Ureter (tissue), 1 donor: Measurements from ENCODE around the gene LNPEP. TPM values are rescaled to one million over a fixed set of nuclear protein-coding genes. Genes with fewer than 3 reads are reported as not detected.
"Not testable (repeated sequence)": the region's sequence is repeated elsewhere in the genome, so short reads cannot be mapped to it uniquely, and the experiment has no call there.

Experiments used
- DNase-seq: peaks from one replicate; pipeline ENCODE4 v3.0.0-alpha.2; 2020; ENCODE audit warnings: low spot score
- total RNA-seq: library from RNA; stranded (reverse); gene quantifications from one replicate; pipeline ENCODE4 v1.2.4, GENCODE V29; 2023
- donor health status: DM: yes; HTN: yes; CAD: no.

LNPEP gene
- total RNA-seq, 1 donor from 2014 or later, result 56.3 TPM

DNA sequence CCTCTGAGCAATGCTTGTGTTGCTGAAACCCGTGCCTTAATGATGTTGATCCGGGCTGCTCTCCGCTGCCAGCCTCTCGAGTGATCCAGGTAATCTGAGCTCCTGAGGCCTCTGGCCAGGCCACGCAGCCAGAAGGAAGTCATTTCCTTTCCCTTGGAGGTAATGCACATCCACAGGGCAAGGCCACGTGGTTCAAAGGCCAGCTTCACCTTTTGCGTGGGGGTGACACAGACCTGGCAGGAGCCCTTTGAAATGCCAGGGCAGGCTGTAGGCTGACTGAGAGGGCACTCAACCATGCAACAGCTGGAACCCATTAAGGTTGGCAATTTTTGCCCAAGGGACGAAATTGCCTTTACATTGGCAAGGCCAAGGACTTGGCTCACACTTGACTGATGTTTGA, 126.2 kb downstream of the LNPEP start:
- no peak for DNase-seq

DNA sequence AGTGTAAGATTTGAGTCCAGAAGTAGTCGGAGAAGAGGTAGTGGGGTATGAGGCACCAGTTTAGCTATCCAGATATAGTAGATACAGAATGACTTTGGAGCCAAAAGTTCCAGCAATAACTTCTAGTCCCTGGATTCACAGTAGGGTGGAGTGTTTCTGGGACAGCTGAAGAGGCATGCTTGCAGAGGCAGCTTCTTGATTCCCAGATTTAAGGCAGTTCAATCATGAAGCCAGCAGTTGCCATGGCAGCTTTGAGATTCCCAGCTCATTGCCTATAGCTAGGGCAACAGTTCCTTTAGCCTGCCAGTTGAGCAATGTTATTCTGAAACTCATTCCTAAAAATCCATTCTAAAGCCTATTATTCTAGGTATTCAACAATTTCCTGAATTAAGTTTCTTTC, 127.4 kb downstream of the LNPEP start:
- DNase-seq, result no peak

DNA sequence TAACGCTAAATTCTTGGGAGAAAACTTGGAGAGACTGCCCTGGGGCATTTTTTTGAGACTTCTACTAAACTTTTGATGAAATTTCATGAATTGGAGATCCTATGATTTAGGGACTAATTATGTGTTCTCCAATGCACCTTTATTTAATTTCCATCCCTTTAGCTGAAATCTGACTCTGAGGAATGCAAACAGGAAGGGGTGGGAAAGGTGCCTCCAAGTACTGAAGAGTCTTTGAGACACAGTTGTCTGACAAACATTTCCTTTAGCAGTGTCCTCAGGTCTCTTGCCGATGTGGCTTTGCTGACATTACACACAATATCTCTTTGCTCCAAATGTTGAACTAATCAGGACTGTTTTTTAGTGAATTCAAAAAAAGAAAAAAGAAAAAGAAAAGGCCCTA, 129.6 kb downstream of the LNPEP start:
- DNase-seq, result no peak

DNA sequence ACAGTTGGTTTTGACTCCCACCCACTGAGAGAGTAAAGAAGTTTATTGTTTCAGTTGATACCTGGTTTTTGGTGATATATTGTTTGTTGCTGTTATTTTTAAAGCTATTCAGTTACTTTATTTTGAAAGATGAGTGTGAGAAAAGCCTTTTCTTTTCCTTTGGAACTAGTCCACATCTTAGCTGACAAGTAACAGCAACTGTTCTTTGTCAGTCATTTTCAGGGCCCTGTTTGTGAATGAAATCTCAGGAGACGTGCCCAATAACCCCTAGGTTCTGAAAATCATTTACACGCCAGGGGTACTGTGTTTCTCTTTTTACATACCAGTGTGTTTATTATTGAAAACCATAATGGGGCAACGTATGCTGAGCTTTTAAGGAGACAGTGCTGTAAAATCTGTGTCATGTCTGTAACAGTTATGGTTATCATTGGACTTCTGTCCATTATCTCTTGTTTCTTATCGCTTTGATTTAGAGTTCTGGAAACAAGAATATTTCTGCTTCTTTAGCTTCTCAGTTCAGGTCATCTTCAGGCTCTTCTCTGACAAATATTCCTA, 131.5 kb downstream of the LNPEP start:
- DNase-seq, result no peak

DNA sequence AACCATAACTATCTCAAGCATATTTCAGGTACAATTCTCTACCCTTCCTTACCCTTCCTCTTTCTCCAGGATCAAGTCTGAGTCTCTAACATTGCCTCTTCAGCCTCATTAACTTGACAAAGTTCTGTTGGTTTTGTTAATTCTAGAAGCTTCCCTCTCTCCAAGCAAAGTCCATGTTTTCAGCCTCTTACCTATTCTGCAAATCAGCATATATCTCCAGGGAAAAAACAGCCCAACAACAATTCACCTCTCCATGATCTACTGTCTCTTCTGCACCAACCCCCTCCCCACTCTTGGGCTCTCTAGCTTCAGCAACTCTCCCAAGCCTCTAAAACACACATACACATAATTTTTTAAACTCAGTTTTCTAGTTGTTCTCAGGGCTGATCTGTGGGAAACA, 134.4 kb downstream of the LNPEP start:
- no peak for DNase-seq

DNA sequence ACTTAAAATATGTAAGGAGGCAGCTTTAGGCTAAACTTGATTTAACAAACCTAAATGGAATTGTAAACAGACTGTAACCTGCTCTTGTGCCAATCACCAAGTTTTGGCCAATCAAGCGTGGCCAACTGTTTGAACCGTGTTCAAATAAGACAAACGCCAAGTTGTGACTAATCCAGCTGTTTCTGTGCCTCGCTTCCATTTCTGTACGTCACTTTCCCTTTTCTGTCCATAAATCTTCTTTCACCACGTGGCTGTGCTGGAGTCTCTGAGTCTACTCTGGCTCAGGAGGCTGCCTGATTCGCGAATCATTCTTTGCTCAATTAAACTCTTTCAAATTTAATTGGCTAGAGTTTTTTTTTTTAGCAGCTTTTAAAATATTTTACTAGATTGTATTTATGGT, 135.2 kb downstream of the LNPEP start:
- DNase-seq, result peak; percentile 54

DNA sequence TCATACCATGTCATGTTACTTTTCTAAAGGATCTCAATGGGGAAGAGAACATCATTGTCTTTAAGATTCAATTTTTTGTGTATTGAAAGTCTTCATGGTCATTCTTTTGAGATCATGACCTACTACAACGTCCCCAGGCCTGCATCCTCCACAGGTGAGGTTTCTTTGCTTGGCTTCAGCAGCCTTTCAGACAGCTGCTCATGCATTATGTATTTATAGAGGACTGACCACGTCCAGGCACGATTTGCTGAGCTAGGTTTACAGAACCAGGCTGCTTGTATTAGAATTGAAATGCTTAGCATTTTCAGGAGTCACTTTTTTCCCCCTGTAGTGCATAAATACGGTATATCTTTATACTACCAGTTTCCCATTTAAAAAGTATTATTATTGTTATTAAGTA, 136.1 kb downstream of the LNPEP start:
- DNase-seq, result no peak

DNA sequence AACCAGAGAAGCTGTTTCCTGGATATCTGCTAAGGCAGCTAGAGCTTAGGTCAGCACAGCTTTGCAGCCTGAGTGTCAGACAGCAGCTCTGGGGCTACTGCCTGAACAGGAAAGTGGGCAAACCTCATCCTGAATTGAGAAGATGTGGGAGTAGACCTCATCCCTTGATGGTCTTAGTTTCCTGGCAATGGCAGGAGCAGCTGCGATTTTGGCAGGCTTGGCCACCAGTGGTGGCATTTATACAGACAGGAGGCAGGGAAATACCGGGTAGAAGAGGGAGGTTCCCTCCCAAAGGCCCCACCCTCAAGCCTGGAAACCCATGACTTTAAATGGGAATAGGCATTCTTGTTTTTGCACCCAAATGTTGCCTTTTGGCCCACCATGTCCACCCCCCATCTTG, 136.8 kb downstream of the LNPEP start:
- DNase-seq, result no peak

DNA sequence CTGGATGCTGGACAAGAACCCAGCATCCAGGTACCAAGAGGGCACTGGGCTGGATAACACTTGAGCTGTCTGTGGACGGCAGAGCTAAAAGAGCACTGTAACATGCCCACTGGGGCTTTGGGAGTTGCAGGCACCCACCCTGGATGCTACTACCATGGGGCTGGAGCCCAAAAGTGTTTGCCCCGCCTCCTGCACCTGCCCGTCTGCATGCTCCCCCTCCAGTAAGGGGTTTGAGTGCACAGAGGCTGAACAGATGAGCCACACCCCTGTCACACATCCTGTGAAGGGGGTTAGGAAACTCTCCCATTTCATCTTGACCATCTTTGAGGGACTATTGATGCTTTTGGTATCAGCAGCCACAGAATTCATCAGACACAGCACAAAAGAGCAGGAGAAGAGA, 137.5 kb downstream of the LNPEP start:
- no peak for DNase-seq

DNA sequence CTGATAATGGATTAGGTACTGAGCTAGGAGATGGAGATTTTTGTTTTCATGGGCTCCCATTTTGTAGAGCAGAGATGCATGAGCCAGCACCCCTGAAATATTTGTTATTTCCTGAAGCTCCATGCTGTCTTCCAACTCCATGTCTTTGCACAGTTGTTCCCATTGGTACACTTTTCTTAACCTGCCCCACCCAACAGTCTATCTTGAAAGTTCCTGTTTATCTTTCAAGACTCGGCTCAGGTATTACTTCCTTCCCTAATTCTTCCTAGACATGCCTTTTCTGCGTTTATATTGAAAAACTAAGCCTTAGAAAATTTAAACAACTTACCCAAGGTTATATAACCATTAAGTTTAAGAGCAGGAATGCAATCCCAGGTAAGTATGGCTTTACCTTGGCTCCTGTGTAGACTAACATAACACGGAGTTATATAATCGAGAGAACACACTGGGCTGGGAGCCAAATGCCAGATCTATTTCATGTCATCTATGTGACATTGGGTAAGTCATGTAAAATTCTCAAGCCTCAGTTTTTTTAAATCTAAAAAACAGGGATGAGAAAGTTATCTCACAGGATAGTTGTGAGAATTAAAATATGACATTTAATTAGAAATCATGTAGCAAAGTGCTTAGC, 139.1 kb downstream of the LNPEP start:
- DNase-seq, result no peak

DNA sequence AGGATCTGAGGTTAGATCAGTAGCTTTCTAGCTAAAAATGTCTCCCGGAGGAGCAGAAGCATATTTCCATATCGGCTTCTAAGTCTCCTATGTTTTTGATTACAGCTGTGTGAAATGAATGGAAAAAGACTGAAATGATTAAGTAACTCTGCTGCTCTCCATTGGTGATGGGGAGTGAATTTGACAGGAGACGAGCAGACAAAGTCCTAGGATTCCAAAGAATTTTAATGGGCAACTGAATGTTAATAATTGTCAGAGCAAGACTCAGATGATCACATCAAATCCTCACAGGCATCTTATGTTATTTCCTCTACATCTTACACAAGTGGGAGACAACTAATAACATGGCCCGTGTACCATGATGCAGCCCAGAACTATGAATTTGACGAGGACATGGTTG, 139.8 kb downstream of the LNPEP start:
- no peak for DNase-seq

DNA sequence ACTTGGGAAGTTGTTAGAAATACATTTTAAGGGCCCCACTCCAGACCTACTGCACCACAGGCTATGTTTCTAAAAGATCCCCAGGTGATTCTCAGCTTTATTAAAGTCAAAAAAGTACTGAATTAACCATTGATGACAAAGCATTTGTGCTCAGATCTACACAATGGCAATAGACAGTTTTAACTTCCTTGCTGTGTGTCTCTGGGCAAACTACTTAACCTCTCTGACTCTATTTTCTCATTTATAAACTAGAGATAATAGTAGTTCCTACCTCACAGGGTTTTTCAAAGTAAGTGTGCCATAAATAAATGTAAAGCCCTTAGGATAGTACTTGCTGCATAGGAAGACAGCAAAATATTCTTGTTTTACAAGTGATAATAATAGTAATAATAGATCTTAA, 140.2 kb downstream of the LNPEP start:
- DNase-seq, result no peak

DNA sequence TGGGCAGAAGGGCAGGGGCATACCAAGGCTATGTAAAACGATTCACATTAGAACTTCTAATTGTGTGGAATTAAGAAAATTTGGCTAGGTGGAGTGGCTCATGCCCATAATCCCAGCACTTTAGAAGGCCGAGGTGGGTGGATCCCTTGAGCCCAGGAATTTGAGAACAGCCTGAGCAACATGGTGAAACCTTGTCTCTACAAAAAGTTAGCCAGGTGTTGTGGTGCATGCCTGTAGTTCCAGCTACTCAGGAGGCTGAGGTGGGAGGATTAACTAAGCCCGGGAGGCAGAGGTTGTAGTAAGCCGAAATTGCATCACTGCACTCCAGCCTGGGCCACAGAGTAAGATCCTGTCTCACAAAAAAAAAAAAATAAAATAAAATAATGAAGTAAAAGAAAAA, 141.4 kb downstream of the LNPEP start:
- no peak for DNase-seq

DNA sequence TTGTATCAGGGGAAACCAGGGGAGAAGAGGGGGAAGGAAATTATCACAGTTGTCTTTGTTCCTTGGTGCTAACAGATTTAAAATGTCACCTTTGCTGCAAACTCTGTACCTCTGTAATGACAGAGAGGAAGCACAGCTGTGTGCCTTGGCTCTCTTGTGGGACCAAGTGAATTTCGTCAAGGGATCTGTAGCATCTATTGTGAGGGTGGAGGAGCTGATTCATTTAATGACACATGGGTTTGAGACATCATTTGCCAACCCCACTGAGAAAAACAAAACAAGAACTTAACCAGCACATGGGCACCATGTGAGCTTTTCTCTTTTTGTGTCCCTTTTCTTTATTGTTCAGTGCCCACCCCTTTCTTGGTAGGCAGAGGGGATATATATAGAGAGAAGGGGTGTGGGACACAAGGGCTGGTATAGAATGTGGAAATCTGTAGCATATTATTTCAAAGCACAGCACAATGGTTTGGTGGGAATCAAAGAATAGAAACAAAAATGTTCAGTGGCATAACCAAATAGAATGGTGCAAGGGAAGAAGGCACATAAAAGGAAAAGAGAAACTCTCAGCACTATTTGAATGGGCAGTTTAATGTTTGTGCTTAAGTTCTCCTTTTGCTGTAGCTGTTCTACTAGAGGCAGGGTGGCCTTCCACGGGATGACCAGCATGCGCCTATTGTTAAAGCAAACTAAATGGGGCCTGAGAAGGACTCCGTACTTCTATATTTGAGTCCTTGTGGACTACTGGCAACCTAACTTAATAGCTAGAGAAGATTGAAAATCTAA, 143.3 kb downstream of the LNPEP start:
- no peak for DNase-seq

DNA sequence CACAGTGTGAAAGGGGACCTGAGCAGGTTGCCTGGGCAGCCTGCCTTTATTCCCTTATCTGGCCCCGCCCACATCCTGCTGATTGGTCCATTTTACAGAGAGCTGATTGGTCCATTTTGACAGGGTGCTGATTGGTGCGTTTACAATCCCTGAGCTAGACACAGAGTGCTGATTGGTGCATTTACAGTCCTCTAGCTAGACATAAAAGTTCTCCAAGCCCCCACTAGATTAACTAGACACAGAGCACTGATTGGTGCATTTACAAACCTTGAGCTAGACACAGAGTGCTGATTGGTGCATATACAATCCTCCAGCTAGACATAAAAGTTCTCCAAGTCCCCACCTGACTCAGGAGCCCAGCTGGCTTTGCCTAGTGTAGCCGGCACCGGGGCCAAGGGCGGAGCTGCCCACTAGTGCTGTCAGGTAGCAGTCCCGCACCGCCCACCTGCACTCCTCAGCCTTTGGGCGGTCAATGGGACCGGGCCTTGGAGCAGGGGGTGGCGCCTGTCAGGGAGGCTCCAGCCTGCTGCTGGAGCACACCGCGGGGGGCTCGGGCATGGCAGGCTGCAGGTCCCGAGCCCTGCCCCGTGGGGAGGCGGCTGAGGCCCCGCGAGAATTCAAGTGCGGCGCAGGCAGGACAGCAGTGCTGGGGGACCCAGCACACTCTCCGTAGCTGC, 149.0 kb downstream of the LNPEP start:
- DNase-seq, result not testable (repeated sequence)

DNA sequence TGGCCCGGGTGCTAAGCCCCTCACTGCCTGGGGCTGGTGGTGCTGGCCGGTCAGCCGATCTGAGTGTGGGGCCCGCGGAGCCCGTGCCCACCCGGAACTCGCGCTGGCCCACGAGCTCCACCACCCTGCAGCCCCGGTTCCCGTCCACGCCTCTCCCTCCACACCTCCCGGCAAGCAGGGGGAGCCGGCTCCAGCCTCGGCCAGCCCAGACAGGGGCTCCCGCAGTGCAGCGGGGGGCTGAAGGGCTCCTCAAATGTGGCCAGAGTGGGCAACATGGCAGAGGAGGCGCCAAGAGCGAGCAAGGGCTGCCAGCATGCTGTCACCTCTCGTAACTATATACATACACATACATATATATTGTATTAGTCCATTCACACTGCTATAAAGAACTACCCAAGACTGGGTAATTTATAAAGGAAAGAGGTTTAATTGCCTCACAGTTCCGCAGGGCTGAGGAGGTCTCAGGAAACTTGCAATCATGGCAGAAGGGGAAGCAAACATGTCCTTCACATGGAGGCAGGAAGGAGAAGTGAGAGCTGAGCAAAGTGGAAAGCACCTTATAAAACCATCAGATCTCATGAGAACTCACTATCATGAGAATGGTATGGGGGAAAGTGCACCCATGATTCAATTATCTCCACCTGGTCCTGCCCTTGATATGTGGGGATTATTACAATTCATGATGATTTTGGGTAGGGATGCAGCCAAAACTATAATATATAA, 149.7 kb downstream of the LNPEP start:
- no peak for DNase-seq

Other genes starting within 250 kb of the LNPEP start
- gene ERAP1, start 128.1 kb upstream of the LNPEP start, total RNA-seq, result 88.3 TPM
- gene ERAP2, start 59.6 kb upstream of the LNPEP start, total RNA-seq, result 9.2 TPM
- gene LIX1, start 206.5 kb downstream of the LNPEP start, total RNA-seq, result not detected
- 19.4 TPM for gene RIOK2, start 247.2 kb downstream of the LNPEP start, total RNA-seq